SK-N-MC (cell line): ENCODE measurements around the gene ABCD1.

Experiments
- EZH2 ChIP-seq: fragments of 200-600 bp; sonication (generic); IDR thresholded peaks from one replicate; pipeline ENCODE4 v1.6.1; 2017; ENCODE audit warnings: antibody characterized with exemption
- FOXP2 ChIP-seq: optimal IDR thresholded peaks from 2 replicates; pipeline ENCODE3; 2011; ENCODE audit warnings: mild to moderate bottlenecking, moderate library complexity; ENCODE audit not compliant: insufficient read depth; ENCODE audit errors: extremely low read length, control extremely low read depth
- POLR2AphosphoS5 ChIP-seq: IDR thresholded peaks from 2 replicates; pipeline ENCODE4 v1.6.1; 2012; ENCODE audit warnings: mild to moderate bottlenecking, low read depth, low read length, borderline replicate concordance

DNA sequence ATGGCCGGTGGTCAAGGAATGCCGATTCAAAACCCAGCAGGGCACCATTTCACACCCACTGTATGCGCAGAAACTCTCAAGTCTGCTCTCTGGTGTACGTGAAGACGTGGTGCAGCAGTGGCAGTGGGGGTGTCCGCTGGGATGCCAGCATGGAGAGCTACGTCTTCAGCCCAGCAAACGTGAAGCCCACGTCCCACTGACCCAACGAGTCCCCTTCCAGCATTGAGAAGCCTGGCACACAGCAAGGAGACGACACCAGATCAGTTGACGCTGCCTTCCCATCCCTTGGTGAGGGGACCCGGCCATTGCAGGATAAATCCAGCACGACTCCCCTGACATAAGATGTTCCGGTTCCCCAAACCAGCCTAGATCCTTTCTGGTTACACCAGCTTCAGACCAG, 37.2 kb downstream of the ABCD1 start:
- no peak for TF ChIP-seq EZH2
- TF ChIP-seq FOXP2: no peak
- no peak for TF ChIP-seq POLR2AphosphoS5
